Stimulated activated CD4-positive, alpha-beta T cell treated with anti-CD3 and anti-CD28 coated beads, Interleukin-4, amount 100 ng/mL, for 4 hours (primary cell): ENCODE data around the gene PLBD2.
"Not testable (repeated sequence)": the region's sequence is repeated elsewhere in the genome, so short reads cannot be mapped to it uniquely, and the experiment has no call there.

Experiments
- DNase-seq, 2 experiments: peaks; one replicate each; pipeline ENCODE4 v3.0.0-alpha.2; 2020

The PLBD2 gene

GRCh38 chr12:113334786-113335539 is 23.4 kb upstream of the PLBD2 start, which contains the start of gene SLC8B1:
Gene SLC8B1, minus strand, starts transcription at chr12:113335109. Its CDS starts 2,231 bp downstream, at chr12:113332878.
- peak; percentile 80 to 89 for DNase-seq

GRCh38 chr12:113339540-113339939 is 18.8 kb upstream of the PLBD2 start:
- no peak for DNase-seq

- DNase-seq: no peak
Observed at GRCh38 chr12:113340061-113340460, 18.3 kb upstream of the PLBD2 start.

- DNase-seq: no peak
Observed at GRCh38 chr12:113341535-113341934, 16.9 kb upstream of the PLBD2 start.

GRCh38 chr12:113345318-113345717 is 13.1 kb upstream of the PLBD2 start:
- DNase-seq: no peak

- no peak for DNase-seq
Observed at GRCh38 chr12:113346353-113346752, 12.0 kb upstream of the PLBD2 start.

GRCh38 chr12:113347107-113347506 is 11.3 kb upstream of the PLBD2 start:
- no peak for DNase-seq

GRCh38 chr12:113347892-113348291 is 10.5 kb upstream of the PLBD2 start:
- DNase-seq: no peak

- DNase-seq: no peak
Observed at GRCh38 chr12:113348849-113349536, 9.4 kb upstream of the PLBD2 start.

- DNase-seq: no peak
Observed at GRCh38 chr12:113351089-113351488, 7.3 kb upstream of the PLBD2 start.

GRCh38 chr12:113354192-113354591 is 4.2 kb upstream of the PLBD2 start:
- DNase-seq: not testable (repeated sequence)

GRCh38 chr12:113359133-113359938 is 949 bp downstream of the PLBD2 start:
- DNase-seq: no peak

GRCh38 chr12:113359939-113360748 is 1.8 kb downstream of the PLBD2 start:
- no peak for DNase-seq

GRCh38 chr12:113361574-113362370 is 3.4 kb downstream of the PLBD2 start:
- no peak for DNase-seq

GRCh38 chr12:113364698-113365097 is 6.3 kb downstream of the PLBD2 start:
- DNase-seq: no peak

- no peak for DNase-seq
Observed at GRCh38 chr12:113365639-113366395, 7.4 kb downstream of the PLBD2 start.

GRCh38 chr12:113366827-113367226 is 8.4 kb downstream of the PLBD2 start:
- no peak for DNase-seq

GRCh38 chr12:113368331-113368730 is 9.9 kb downstream of the PLBD2 start:
- DNase-seq: no peak

GRCh38 chr12:113369391-113369985 is 11.1 kb downstream of the PLBD2 start:
- DNase-seq: no peak

- no peak for DNase-seq
Observed at GRCh38 chr12:113370923-113371682, 12.7 kb downstream of the PLBD2 start.
